Body of pancreas (tissue), 4 donors: Measurements from ENCODE around the gene ADAMTS6.

Source experiments
- POLR2A ChIP-seq, 3 donors: fragments of 450-650 bp; IDR thresholded peaks; one replicate each; pipeline ENCODE4 v1.6.1; 2016; ENCODE audit warnings: antibody characterized with exemption in 3 of 3, mild to moderate bottlenecking in 2 of 3
- TF ChIP-seq, protein P1 (sequence below), 7 experiments: fragments of 450-650 bp in 4 of 7; fragments of 200-600 bp in 3 of 7; sonication (generic) in 3 of 7; IDR thresholded peaks; one replicate each; pipeline ENCODE4 v1.5.1; 2016 to 2019; ENCODE audit warnings: antibody characterized with exemption in 7 of 7

DNA sequence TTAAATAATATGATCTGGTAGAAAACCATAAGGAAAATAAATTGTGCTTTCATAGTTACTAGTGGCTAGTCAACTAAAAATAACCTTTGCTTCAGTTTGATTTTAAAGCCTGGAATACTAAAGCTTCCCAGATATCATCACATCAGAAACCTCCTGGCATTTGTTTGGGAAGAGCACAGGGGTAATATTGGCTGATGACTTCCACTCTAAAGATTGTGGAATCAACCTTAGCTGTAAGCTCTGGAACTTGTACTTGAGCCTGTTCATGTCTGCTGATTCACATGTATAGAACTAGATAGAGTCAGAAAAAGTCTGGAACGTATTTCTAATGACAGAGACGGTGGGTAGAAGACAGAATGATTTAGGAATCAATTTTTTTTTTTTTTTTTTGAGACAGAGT lies 367.9 kb downstream of the ADAMTS6 start:
- TF ChIP-seq, protein P1, sequence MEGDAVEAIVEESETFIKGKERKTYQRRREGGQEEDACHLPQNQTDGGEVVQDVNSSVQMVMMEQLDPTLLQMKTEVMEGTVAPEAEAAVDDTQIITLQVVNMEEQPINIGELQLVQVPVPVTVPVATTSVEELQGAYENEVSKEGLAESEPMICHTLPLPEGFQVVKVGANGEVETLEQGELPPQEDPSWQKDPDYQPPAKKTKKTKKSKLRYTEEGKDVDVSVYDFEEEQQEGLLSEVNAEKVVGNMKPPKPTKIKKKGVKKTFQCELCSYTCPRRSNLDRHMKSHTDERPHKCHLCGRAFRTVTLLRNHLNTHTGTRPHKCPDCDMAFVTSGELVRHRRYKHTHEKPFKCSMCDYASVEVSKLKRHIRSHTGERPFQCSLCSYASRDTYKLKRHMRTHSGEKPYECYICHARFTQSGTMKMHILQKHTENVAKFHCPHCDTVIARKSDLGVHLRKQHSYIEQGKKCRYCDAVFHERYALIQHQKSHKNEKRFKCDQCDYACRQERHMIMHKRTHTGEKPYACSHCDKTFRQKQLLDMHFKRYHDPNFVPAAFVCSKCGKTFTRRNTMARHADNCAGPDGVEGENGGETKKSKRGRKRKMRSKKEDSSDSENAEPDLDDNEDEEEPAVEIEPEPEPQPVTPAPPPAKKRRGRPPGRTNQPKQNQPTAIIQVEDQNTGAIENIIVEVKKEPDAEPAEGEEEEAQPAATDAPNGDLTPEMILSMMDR (IDR thresholded peaks at IDR 0.05) = no peak
- no peak for TF ChIP-seq POLR2A (IDR thresholded peaks at IDR 0.05)
